Measurements from ENCODE around the gene IFT80. TPM values are rescaled to one million over a fixed set of nuclear protein-coding genes. Genes with fewer than 3 reads are reported as not detected.
A peak's percentile ranks its signal among the peaks of the same experiment; 100 is the strongest.

The IFT80 gene
- total RNA-seq (30.1 and 42.5 TPM in 2 replicates), polyA plus RNA-seq (24.1 and 25.0 TPM in 2 replicates)

- peak within 1 kb of the TSS; percentile 74 for H3K4me3 ChIP-seq
- peaks cover 31% of the 10 kb centered on the region for H3K4me1 ChIP-seq (ENCODE audit: low read depth)
- no peaks in the 10 kb centered on the region for H3K36me3 ChIP-seq
- peak within 1 kb of the TSS; percentile 92 for H3K27ac ChIP-seq
- TF ChIP-seq CTCF (IDR thresholded peaks at IDR 0.05; ENCODE audit: low read depth, low read length) = no peak
- no peaks in the 10 kb centered on the region for H3K9me3 ChIP-seq (ENCODE audit: low read depth)
- DNase-seq (ENCODE audit: low read depth in 1 of 2, low spot score in 1 of 2) = peak; percentile 97
- no peaks in the 10 kb centered on the region for H3K27me3 ChIP-seq
Observed at GRCh38 chr3:160399125-160400029, at the start of gene IFT80, which contains the start of gene SMC4. TSS of gene IFT80 (minus strand) at chr3:160399225. CDS start at chr3:160384600, 14,625 bp downstream. TSS of gene SMC4 (plus strand) at chr3:160399650. CDS start at chr3:160400827, 1,177 bp downstream.

GRCh38 chr3:160447544-160447943 is 48.5 kb upstream of the IFT80 start:
- Histone ChIP-seq H3K4me1 (ENCODE audit: low read depth) (no peaks in the 10 kb centered on the region), H3K36me3 (no peaks in the 10 kb centered on the region), H3K9me3 (ENCODE audit: low read depth) (no peaks in the 10 kb centered on the region), H3K4me3 (peak overlapping the region; percentile 50), H3K27me3 (no peaks in the 10 kb centered on the region), H3K27ac (no peak overlapping the region)
- TF ChIP-seq CTCF (IDR thresholded peaks at IDR 0.05; ENCODE audit: low read depth, low read length) = no peak
- peak in 1 of 2 donors; percentile 20 for DNase-seq (ENCODE audit: low read depth in 1 of 2, low spot score in 1 of 2)

GRCh38 chr3:160446522-160447056 is 47.6 kb upstream of the IFT80 start:
- Histone ChIP-seq H3K4me3 (no peak overlapping the region), H3K9me3 (ENCODE audit: low read depth) (no peaks in the 10 kb centered on the region), H3K27ac (no peak overlapping the region), H3K36me3 (no peaks in the 10 kb centered on the region), H3K27me3 (no peaks in the 10 kb centered on the region), H3K4me1 (ENCODE audit: low read depth) (no peaks in the 10 kb centered on the region)
- no peak for DNase-seq (ENCODE audit: low read depth in 1 of 2, low spot score in 1 of 2)
- no peak for TF ChIP-seq CTCF (IDR thresholded peaks at IDR 0.05; ENCODE audit: low read depth, low read length)

GRCh38 chr3:160445854-160446253 is 46.8 kb upstream of the IFT80 start:
- H3K27me3 ChIP-seq = no peaks in the 10 kb centered on the region
- no peaks in the 10 kb centered on the region for H3K9me3 ChIP-seq (ENCODE audit: low read depth)
- no peaks in the 10 kb centered on the region for H3K4me1 ChIP-seq (ENCODE audit: low read depth)
- DNase-seq (ENCODE audit: low read depth in 1 of 2, low spot score in 1 of 2) = no peak
- H3K27ac ChIP-seq = no peak overlapping the region
- H3K4me3 ChIP-seq = no peak overlapping the region
- no peak for TF ChIP-seq CTCF (IDR thresholded peaks at IDR 0.05; ENCODE audit: low read depth, low read length)
- no peaks in the 10 kb centered on the region for H3K36me3 ChIP-seq

- TF ChIP-seq CTCF (IDR thresholded peaks at IDR 0.05; ENCODE audit: low read depth, low read length) = no peak
- no peaks in the 10 kb centered on the region for H3K36me3 ChIP-seq
- no peaks in the 10 kb centered on the region for H3K27me3 ChIP-seq
- no peaks in the 10 kb centered on the region for H3K4me1 ChIP-seq (ENCODE audit: low read depth)
- no peaks in the 10 kb centered on the region for H3K9me3 ChIP-seq (ENCODE audit: low read depth)
- no peak overlapping the region for H3K27ac ChIP-seq
- DNase-seq (ENCODE audit: low read depth in 1 of 2, low spot score in 1 of 2) = no peak
- no peak overlapping the region for H3K4me3 ChIP-seq
Observed at GRCh38 chr3:160444411-160444810, 45.4 kb upstream of the IFT80 start.
